Measurements from ENCODE around the gene FBXL16.
A peak's percentile ranks its signal among the peaks of the same experiment; 100 is the strongest.
"Not testable (repeated sequence)": the region's sequence is repeated elsewhere in the genome, so short reads cannot be mapped to it uniquely, and the experiment has no call there.

The FBXL16 gene
- total RNA-seq, result 0 to 1.9 (median 0.10) reads per million in 17 experiments

DNA sequence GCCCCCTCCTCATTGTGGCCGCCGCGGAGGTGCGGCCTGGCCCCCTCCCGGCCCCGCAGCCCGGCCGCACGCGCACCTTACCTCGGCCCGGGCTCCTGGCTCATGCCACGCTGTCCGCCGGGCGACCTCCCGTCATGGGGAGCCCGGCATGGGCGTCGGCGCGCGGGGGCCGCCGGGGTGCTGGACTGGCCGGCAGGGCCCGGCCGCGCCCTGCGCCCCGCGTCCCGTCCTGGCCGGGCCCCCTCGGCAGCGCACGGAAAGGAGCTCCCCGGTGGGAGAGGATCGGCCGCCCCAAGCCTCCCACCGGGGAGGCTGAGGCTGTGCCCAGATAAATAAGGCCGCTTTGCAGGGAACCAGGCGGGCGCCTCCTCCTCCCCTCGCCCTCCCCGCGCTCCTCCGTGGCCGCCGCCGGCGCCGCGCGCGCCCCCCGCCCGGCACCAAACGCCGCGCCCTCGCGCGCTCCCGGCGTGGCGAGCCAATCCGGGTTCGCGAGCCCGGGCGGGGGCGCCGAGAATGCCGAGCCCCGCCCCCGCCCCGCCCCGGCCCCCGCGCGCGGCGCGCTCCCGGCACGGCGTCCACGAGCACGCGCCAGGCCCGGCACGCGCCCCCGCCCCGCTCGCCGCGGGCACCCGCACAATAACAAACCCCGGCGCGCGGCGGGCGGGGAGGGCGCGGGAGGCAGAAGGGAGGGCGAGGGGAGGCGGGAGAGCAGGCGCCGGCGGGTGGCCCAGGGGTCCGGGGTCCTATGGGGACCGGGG is at the start of gene FBXL16:
FBXL16 (minus strand) TSS at position 371 of the 758 bp plus-strand sequence. CDS start 8,396 bp downstream, outside the sequence.
- peak in 1 of 4 experiments; percentile 34 for DNase-seq

DNA sequence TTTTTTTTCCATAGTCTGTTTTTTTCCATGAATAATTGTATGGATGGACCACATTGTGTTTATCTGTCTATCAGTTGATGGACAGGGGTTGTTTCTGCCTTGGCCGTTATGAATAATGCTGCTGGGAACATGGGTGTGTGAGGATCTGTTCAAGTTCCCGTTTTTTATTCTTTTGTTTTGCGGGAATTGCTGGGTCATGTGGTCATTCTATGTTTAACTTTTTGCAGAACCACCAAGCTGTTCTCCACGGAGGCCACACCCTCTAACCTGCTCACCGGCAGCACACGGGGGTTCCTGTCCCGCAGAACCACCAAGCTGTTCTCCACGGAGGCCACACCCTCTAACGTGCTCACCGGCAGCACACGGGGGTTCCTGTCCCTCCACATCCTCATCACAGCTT is 49.1 kb upstream of the FBXL16 start:
- peak; percentile 39 to 76 (median 66) for DNase-seq

DNA sequence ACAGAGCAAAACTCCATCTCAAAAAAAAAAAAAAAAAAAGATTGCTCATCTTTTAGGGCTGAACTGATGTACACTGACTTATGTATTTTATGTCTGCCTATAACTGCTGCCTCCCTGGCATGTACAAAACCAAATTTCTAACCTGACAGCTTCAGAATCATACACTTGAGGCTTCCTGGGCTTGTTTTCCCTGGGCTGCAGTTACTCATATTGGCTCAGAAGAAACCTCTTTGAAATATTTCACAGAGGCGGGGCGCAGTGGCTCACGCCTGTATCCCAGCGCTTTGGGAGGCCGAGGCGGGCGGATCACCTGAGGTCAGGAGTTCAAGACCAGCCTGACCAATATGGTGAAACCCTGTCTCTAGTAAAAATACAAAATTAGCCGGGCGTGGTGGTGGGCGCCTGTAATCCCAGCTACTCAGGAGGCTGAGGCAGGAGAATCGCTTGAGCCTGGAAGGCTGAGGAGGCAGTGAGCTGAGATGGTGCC is 48.6 kb upstream of the FBXL16 start:
- DNase-seq, result not testable (repeated sequence)

GRCh38 chr16:752007-752312 is 46.4 kb upstream of the FBXL16 start:
- no peak for DNase-seq

GRCh38 chr16:751152-752006 is 45.8 kb upstream of the FBXL16 start:
- no peak for DNase-seq

DNA sequence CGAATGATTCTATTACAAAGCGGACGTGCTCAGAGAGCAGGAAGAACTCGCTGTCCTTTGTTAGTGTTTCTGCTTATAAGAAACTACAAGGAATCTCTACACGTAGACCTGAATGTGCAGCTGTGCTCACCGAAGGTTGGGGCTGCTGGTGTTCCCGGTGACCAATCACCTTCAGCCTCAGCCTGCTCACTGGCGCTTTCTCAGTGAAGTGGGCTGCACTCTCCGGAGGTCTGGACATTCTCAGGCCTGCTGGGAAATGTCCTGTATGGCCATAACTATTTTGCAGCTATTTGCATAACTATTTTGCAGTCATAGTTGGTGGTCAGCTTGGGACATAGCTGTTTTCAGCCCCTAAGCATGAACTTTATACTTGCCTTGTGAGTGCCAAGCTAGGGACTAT is 44.9 kb upstream of the FBXL16 start:
- no peak for DNase-seq

- no peak for DNase-seq
Observed at GRCh38 chr16:749010-749409, 43.4 kb upstream of the FBXL16 start.

DNA sequence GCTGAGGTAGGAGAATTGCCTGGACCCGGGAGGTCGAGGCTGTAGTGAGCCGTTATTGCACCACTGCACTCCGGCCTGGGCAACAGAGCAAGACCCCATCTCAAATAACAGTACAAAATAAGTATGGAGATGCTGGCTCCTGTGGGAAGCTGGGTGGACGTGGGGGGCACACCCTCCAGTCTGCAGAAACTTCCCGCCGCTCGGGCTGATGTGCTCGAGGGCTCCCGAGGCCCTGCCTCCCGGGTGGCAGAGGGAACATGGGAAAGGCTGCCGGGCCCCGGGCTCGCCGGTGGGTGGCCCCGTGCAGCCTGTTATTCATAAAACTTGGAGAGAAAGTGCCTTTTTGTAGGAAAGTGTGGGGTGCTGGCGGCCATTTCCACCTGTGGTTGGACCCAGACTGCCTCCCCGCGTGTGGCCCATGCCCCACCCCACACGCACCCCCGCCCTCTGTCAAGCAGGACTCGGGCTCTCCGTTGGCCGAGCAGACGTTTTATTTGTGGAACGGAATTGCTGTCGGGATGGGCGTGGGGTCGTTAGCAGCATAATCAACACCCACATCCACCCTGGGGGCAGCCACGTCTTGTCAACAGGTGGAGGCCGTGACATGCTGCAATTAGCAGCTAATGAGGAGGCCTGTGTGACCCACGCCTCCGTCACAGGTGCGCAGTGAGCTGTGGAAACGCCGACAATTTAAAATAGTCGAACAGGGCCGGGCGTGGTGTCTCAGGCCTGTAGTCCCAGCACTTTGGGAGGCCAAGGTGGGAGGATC is 42.6 kb upstream of the FBXL16 start:
- DNase-seq, result no peak

DNA sequence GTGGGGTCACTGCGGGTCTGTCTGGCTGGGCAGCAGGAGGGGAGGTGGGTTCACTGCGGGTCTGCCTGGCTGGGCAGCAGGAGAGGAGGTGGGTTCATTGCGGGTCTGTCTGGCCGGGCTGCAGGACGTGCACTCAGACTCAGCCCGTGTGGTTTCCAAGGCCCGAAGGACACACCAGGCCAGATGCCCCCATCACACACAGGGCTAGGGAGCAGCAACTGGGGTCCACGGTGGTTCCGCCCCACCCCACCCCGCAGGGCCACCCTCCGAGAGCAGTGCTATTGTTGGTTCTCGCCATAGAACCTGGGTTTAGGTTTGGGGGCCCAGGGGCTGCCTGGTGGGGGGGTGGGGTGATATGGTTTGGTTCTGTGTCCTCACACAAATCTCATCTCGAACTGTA is 41.0 kb upstream of the FBXL16 start:
- no peak for DNase-seq

GRCh38 chr16:745739-746138 is 40.1 kb upstream of the FBXL16 start:
- peak in 1 of 4 experiments; percentile 20 for DNase-seq

- no peak for DNase-seq
Observed at GRCh38 chr16:743794-744500, 38.3 kb upstream of the FBXL16 start.

- DNase-seq, result not testable (repeated sequence)
Observed at GRCh38 chr16:742894-743293, 37.3 kb upstream of the FBXL16 start.

DNA sequence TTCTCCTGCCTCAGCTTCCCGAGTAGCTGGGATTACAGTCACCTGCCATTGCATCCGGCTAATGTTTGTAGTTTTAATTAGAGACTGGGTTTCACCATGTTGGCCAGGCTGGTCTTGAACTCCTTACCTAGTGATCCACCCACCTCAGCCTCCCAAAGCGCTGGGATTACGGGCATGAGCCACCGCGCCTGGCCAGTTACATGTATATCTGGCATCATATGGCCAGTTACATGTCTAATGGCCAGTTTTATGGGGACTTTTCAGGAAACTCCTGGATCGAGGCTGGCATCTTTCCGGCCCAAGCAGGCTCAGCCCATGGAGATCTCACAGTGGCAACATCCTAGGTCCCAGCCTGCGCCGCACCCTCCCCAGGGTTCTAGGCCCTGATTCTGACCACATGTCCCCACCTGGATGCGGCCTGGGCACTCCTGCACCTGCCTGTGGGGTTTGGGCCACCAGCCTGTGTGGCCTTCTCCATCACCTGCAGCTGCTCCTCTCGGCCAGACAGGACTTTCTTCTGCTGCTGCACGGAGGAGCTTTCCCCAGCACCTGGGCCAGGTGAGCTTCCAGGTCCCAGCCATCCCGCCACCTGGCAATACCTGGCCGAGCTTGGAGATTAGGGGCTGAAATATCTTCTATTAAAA is 36.5 kb upstream of the FBXL16 start:
- DNase-seq, result no peak

- peak; percentile 92 to 96 (median 95) for DNase-seq
Observed at GRCh38 chr16:740764-741505, 35.3 kb upstream of the FBXL16 start, which contains the start of gene CIAO3. Gene CIAO3 (minus strand): TSS chr16:740997. CDS start chr16:740985, 12 bp downstream.

DNA sequence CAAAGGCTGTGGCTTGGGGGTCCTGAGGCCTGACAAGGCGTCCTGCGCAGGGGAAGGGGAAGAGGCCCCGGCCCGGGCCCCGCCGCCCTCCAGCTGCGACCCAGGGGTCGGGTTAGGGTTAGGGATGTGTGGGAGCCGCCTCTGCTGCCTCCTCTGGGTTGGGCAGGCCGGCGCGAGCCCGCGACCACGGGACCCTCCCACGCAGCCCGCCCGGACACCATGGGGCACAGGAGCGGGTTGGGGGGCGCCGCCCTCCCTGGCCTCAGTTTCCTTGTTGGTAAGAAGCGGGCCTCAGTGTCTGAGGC is 34.8 kb upstream of the FBXL16 start:
- peak in 2 of 4 experiments; percentile 58 to 62 for DNase-seq

- DNase-seq, result no peak
Observed at GRCh38 chr16:739560-740458, 34.2 kb upstream of the FBXL16 start.

GRCh38 chr16:736936-737481 is 31.4 kb upstream of the FBXL16 start:
- DNase-seq, result no peak

DNA sequence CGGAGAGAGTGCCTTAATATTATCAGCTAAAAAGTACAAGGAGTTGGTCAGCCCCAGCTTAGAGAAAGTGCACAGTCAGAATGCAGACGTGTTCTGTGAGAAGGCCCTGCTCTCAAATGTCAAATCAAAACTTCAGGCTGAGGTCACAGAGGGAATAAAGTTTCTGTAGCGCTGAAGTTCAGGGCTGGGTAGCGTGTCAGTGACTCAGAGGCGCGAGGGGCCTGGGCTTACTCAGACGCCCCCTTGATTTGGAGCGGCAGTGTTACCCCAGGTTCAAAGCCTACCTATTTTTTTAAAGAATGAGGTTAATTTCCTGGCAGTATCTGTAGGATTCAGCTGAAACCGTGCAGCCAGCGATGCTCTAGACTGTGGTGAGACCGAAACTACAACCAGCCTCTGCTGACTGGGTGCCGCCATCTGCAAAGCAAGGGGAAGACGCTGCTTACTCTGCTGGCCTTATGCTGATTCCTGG is 30.4 kb upstream of the FBXL16 start:
- no peak for DNase-seq
